HepG2 (cell line): Measurements from ENCODE around the gene KCNG4. TPM values are rescaled to one million over a fixed set of nuclear protein-coding genes. Genes with fewer than 3 reads are reported as not detected.

Experiments
- ATAC-seq: fragments of 200-7000 bp; cut with Tn5 transposase; 3 replicates; pipeline ENCODE4 v1.9.1; 2020; ENCODE audit warnings: mild to moderate bottlenecking, moderate library complexity
- BruUV-seq: library from RNA; stranded (reverse); fragments of 400-500 nt; replicated peaks from 2 replicates; lab custom pipeline; 2021; lab: Mats Ljungman, UMichigan
- CTCF ChIA-PET: fragments of 300-600 bp; formaldehyde crosslinking; extraction: SDS; loops from one replicate; lab custom pipeline; 2021; ENCODE audit warnings: low total read pairs, inconsistent platforms, low intra/inter-chr PET ratio; lab: Yijun Ruan, JAX
- POLR2A ChIA-PET: fragments of 350-600 bp; sonication (Branson Sonifier 250); formaldehyde crosslinking; loops from one replicate; lab custom pipeline; 2020; ENCODE audit warnings: antibody characterized with exemption, inconsistent platforms; lab: Yijun Ruan, JAX
- DNase-seq: peaks from one replicate; pipeline ENCODE4 v3.0.0-alpha.2; 2015; ENCODE audit warnings: low spot score
- FAIRE-seq: peaks from 3 replicates; lab custom pipeline; 2011; peaks lifted over from hg19 to GRCh38; lab: Jason Lieb, UNC
- H2AFZ ChIP-seq: one replicate; pipeline ENCODE4 v1.6.1; 2011; ENCODE audit warnings: low read length, inconsistent platforms
- H3K27ac ChIP-seq: fragments of 300-600 bp; 3 replicates; pipeline ENCODE4 v1.8.0; 2011; ENCODE audit warnings: mixed run types, mild to moderate bottlenecking, mixed read lengths, low read length, inconsistent platforms; ENCODE audit not compliant: insufficient read depth; ENCODE audit errors: extremely low read length
- H3K27me3 ChIP-seq, 2 experiments: fragments of 200-600 bp in 1 of 2; 2 replicates in 1 of 2; 3 replicates in 1 of 2; pipeline versions ENCODE4 v1.6.0 to v1.8.0; 2011; ENCODE audit warnings: low read length in 2 of 2, mild to moderate bottlenecking in 2 of 2, moderate library complexity in 2 of 2, inconsistent platforms in 1 of 2; ENCODE audit not compliant: insufficient read depth in 2 of 2, control insufficient read depth in 1 of 2
- H3K36me3 ChIP-seq, 2 experiments: fragments of 200-600 bp in 1 of 2; replicated peaks in 1 of 2; 2 replicates in 1 of 2; 3 replicates in 1 of 2; pipeline versions ENCODE4 v1.5.1 to v1.8.0; 2011; ENCODE audit warnings: low read length in 2 of 2, inconsistent platforms in 1 of 2; ENCODE audit not compliant: insufficient read depth in 2 of 2, control insufficient read depth in 1 of 2
- H3K4me1 ChIP-seq: 2 replicates; pipeline ENCODE4 v1.5.1; 2012; ENCODE audit warnings: low read length, inconsistent platforms; ENCODE audit not compliant: insufficient read depth
- H3K4me2 ChIP-seq: 2 replicates; pipeline ENCODE4 v1.6.0; 2011; ENCODE audit warnings: low read depth, low read length, inconsistent platforms
- H3K4me3 ChIP-seq, 3 experiments: fragments of 200-600 bp in 1 of 3; sonication (generic), shearing (Covaris generic) in 1 of 3; replicated peaks in 1 of 3; 2 replicates each; pipeline ENCODE4 v1.5.1; 2011 to 2016; ENCODE audit warnings: low read length in 3 of 3, inconsistent platforms in 2 of 3, low read depth in 2 of 3, mild to moderate bottlenecking in 2 of 3, control low read depth in 1 of 3, mixed read lengths in 1 of 3; ENCODE audit not compliant: insufficient read depth in 1 of 3
- H3K79me2 ChIP-seq: one replicate; pipeline ENCODE4 v1.6.1; 2011; ENCODE audit warnings: low read length, inconsistent platforms; ENCODE audit not compliant: insufficient read depth
- H3K9ac ChIP-seq: 2 replicates; pipeline ENCODE4 v1.6.0; 2011; ENCODE audit warnings: mild to moderate bottlenecking, low read depth, low read length, inconsistent platforms; ENCODE audit not compliant: insufficient read depth
- H3K9me3 ChIP-seq: 2 replicates; pipeline ENCODE4 v1.5.1; 2012; ENCODE audit warnings: mild to moderate bottlenecking, low read length
- H4K20me1 ChIP-seq: 2 replicates; pipeline ENCODE4 v1.6.0; 2011; ENCODE audit warnings: inconsistent platforms, mild to moderate bottlenecking, low read length, moderate library complexity; ENCODE audit not compliant: insufficient read depth
- AGO2 ChIP-seq: fragments of 200-400 bp; formaldehyde crosslinking; optimal IDR thresholded peaks from 2 replicates; pipeline ENCODE3; 2017; ENCODE audit warnings: mild to moderate bottlenecking, low read depth, low read length, moderate library complexity
- ARHGAP35 ChIP-seq: sonication (generic); formaldehyde crosslinking; IDR thresholded peaks from 2 replicates; pipeline ENCODE4 v1.9.0; 2022; ENCODE audit warnings: mild to moderate bottlenecking, inconsistent platforms, moderate library complexity, missing genetic modification reagents, borderline replicate concordance
- BHLHE40 ChIP-seq: IDR thresholded peaks from 2 replicates; pipeline ENCODE4 v1.6.1; 2011; ENCODE audit warnings: low read length, improper control_type of control experiment
- ELF3 ChIP-seq: IDR thresholded peaks from 2 replicates; pipeline ENCODE4 v1.6.1; 2016; ENCODE audit warnings: missing genetic modification reagents, missing compliant biosample characterization
- KLF12 ChIP-seq: sonication (generic); formaldehyde crosslinking; IDR thresholded peaks from 2 replicates; pipeline ENCODE4 v1.4.0; 2020; ENCODE audit warnings: missing genetic modification reagents, borderline replicate concordance
- MTA1 ChIP-seq: sonication (generic); formaldehyde crosslinking; IDR thresholded peaks from 2 replicates; pipeline ENCODE4 v1.4.0; 2020; ENCODE audit warnings: missing genetic modification reagents, mild to moderate bottlenecking, borderline replicate concordance
- RFX3 ChIP-seq: IDR thresholded peaks from 2 replicates; pipeline ENCODE4 v1.6.1; 2016; ENCODE audit warnings: missing biosample characterization, missing genetic modification reagents
- SSRP1 ChIP-seq: IDR thresholded peaks from 2 replicates; pipeline ENCODE4 v1.6.1; 2016; ENCODE audit warnings: control low read depth
- ZNF543 ChIP-seq: sonication (generic); formaldehyde crosslinking; IDR thresholded peaks from 2 replicates; pipeline ENCODE4 v1.4.0; 2020; ENCODE audit warnings: mild to moderate bottlenecking, missing genetic modification reagents
- ZNF558 ChIP-seq: sonication (generic); formaldehyde crosslinking; IDR thresholded peaks from 2 replicates; pipeline ENCODE4 v1.9.0; 2022; ENCODE audit warnings: mild to moderate bottlenecking, missing genetic modification reagents, borderline replicate concordance
- ZNF589 ChIP-seq: sonication (generic); formaldehyde crosslinking; conservative IDR thresholded peaks from 2 replicates; pipeline ENCODE4 v1.8.0; 2022; ENCODE audit warnings: mild to moderate bottlenecking, moderate library complexity, missing genetic modification reagents
- ZSCAN22 ChIP-seq: sonication (generic); formaldehyde crosslinking; IDR thresholded peaks from 2 replicates; pipeline ENCODE4 v1.4.0; 2020; ENCODE audit warnings: mild to moderate bottlenecking, missing genetic modification reagents
- WGBS: methylation state at CpG from one replicate; pipeline ENCODE4 v1.1.6; 2017; ENCODE audit warnings: low lambda C conversion rate; 5-methylcytosine and 5-hydroxymethylcytosine counted together
- in situ Hi-C: cut with HindIII; loops from 2 replicates; pipeline ENCODE4 v1.10.0; 2017; ENCODE audit warnings: low pct_unique_long_range_greater_than_20kb; ENCODE audit not compliant: extremely low pct_ligation_motif_present
- intact Hi-C: fragments of 100-400 bp; cut with micrococcal nuclease; formaldehyde crosslinking; loops from one replicate; pipeline ENCODE4 v1.10.0; 2022; ENCODE audit not compliant: unreplicated experiment
- polyA plus RNA-seq, 8 experiments: library from polyadenylated mRNA; depleted of rRNA in 3 of 8; stranded (reverse) in 7 of 8; unstranded in 1 of 8; fragments of >200 nt; fragmentation: Illumina TruSeq in 4 of 8; extraction: Trizol in 4 of 8; gene quantifications; 2 replicates each; pipeline versions ENCODE4 v1.2.1 to v1.2.3, GENCODE V29; 2011 to 2016; ENCODE audit warnings: low read depth in 4 of 8, missing spikeins in 1 of 8, mixed read lengths in 1 of 8; ENCODE audit not compliant: insufficient read depth in 1 of 8
- total RNA-seq, 5 experiments: library from RNA; depleted of rRNA; stranded (reverse); fragments of >200 nt; fragmentation: Illumina TruSeq; extraction: Trizol; gene quantifications; 2 replicates each; pipeline ENCODE4 v1.2.3, GENCODE V29; 2016; ENCODE audit warnings: low read depth in 1 of 5
- TF ChIP-seq, protein P1 (sequence below): fragments of 450-650 bp; IDR thresholded peaks from 2 replicates; pipeline ENCODE4 v1.6.1; 2017
- TF ChIP-seq, protein P2 (sequence below), 2 experiments: sonication (generic) in 1 of 2; formaldehyde crosslinking in 1 of 2; IDR thresholded peaks; 2 replicates each; pipeline versions ENCODE4 v1.4.0 to v1.6.1; 2018 to 2020; ENCODE audit warnings: missing genetic modification reagents in 2 of 2, borderline replicate concordance in 1 of 2, low read depth in 1 of 2, mild to moderate bottlenecking in 1 of 2, missing biosample characterization in 1 of 2
- TF ChIP-seq, protein P3 (sequence below): sonication (generic); formaldehyde crosslinking; IDR thresholded peaks from 2 replicates; pipeline ENCODE4 v1.4.0; 2020; ENCODE audit warnings: missing genetic modification reagents, borderline replicate concordance

KCNG4 gene
- total and polyA plus RNA-seq, 2 of the 13 experiments (the other 11 are each of a cell fraction or from before 2014, with no cell fraction given): not detected

DNA sequence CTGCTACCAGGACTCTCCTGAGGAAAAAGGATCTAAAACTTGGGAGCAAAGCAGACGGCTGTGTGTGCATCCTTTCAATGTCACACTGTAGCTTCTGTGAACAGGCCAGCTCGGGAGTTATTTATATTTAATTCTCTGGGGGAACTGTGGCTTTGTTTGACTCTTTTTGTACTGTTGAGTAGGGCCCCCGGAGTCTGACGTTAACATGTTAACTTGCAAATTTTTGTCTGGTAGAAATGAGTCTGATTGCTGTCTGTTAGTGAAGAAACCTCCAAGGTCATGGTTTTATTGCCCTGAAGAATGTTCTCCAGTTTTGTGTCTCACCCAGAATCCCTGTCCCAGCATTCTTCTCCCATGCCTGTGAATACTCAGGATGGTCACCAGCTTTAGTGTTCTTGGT is 14.2 kb upstream of the KCNG4 start:
- ChIA-PET CTCF (no interaction called here), POLR2A (no interaction called here)
- FAIRE-seq: no peak
- no peak for DNase-seq
- Histone ChIP-seq H2AFZ (no peak overlapping the region), H3K79me2 (no peaks in the 10 kb centered on the region), H4K20me1 (no peaks in the 10 kb centered on the region), H3K4me1 (no peaks in the 10 kb centered on the region), H3K27ac (no peak overlapping the region), H3K4me3 (no peak overlapping the region), H3K36me3 (no peaks in the 10 kb centered on the region), H3K4me2 (no peak overlapping the region), H3K27me3 (peaks cover 1 to 42% of the 10 kb centered on the region in 2 experiments; a peak in 4 of 5 replicates), H3K9ac (no peak overlapping the region), H3K9me3 (no peaks in the 10 kb centered on the region)
- WGBS: 15% methylated on average over 4 of the region's 4 CpGs
- no TSS peak for BruUV-seq
- no peak for ATAC-seq
- TF ChIP-seq ZNF543 (CRISPR knock-in tag) (no peak), ZNF589 (CRISPR knock-in tag) (no peak), ZNF558 (CRISPR knock-in tag) (no peak), RFX3 (CRISPR knock-in tag) (no peak), MTA1 (no peak), BHLHE40 (no peak), KLF12 (CRISPR knock-in tag) (no peak), AGO2 (no peak), ARHGAP35 (CRISPR knock-in tag) (no peak), ZSCAN22 (CRISPR knock-in tag) (no peak), ELF3 (no peak), SSRP1 (CRISPR knock-in tag) (no peak)
- TF ChIP-seq, protein P1, sequence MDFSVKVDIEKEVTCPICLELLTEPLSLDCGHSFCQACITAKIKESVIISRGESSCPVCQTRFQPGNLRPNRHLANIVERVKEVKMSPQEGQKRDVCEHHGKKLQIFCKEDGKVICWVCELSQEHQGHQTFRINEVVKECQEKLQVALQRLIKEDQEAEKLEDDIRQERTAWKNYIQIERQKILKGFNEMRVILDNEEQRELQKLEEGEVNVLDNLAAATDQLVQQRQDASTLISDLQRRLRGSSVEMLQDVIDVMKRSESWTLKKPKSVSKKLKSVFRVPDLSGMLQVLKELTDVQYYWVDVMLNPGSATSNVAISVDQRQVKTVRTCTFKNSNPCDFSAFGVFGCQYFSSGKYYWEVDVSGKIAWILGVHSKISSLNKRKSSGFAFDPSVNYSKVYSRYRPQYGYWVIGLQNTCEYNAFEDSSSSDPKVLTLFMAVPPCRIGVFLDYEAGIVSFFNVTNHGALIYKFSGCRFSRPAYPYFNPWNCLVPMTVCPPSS: no peak
- TF ChIP-seq, protein P2, sequence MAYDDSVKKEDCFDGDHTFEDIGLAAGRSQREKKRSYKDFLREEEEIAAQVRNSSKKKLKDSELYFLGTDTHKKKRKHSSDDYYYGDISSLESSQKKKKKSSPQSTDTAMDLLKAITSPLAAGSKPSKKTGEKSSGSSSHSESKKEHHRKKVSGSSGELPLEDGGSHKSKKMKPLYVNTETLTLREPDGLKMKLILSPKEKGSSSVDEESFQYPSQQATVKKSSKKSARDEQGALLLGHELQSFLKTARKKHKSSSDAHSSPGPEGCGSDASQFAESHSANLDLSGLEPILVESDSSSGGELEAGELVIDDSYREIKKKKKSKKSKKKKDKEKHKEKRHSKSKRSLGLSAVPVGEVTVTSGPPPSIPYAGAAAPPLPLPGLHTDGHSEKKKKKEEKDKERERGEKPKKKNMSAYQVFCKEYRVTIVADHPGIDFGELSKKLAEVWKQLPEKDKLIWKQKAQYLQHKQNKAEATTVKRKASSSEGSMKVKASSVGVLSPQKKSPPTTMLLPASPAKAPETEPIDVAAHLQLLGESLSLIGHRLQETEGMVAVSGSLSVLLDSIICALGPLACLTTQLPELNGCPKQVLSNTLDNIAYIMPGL (CRISPR knock-in tag; IDR thresholded peaks at IDR 0.05; ENCODE audit: borderline replicate concordance in 1 of 2, low read depth in 1 of 2): no peak
- TF ChIP-seq, protein P3, sequence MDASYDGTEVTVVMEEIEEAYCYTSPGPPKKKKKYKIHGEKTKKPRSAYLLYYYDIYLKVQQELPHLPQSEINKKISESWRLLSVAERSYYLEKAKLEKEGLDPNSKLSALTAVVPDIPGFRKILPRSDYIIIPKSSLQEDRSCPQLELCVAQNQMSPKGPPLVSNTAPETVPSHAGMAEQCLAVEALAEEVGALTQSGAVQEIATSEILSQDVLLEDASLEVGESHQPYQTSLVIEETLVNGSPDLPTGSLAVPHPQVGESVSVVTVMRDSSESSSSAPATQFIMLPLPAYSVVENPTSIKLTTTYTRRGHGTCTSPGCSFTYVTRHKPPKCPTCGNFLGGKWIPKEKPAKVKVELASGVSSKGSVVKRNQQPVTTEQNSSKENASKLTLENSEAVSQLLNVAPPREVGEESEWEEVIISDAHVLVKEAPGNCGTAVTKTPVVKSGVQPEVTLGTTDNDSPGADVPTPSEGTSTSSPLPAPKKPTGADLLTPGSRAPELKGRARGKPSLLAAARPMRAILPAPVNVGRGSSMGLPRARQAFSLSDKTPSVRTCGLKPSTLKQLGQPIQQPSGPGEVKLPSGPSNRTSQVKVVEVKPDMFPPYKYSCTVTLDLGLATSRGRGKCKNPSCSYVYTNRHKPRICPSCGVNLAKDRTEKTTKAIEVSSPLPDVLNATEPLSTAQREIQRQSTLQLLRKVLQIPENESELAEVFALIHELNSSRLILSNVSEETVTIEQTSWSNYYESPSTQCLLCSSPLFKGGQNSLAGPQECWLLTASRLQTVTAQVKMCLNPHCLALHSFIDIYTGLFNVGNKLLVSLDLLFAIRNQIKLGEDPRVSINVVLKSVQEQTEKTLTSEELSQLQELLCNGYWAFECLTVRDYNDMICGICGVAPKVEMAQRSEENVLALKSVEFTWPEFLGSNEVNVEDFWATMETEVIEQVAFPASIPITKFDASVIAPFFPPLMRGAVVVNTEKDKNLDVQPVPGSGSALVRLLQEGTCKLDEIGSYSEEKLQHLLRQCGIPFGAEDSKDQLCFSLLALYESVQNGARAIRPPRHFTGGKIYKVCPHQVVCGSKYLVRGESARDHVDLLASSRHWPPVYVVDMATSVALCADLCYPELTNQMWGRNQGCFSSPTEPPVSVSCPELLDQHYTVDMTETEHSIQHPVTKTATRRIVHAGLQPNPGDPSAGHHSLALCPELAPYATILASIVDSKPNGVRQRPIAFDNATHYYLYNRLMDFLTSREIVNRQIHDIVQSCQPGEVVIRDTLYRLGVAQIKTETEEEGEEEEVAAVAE (CRISPR knock-in tag): no peak
- intact Hi-C loops: no loop called here
- in situ Hi-C loops: no loop called here
